ENCODE measurements around the gene NUP210.

Gene NUP210

GRCh38 chr3:13274551-13275332 lies 145.4 kb downstream of the NUP210 start:
- Histone ChIP-seq H3K36me3 (ENCODE audit: control insufficient read depth, insufficient read depth, low read length) (no peaks in the 10 kb centered on the region), H3K4me1 (ENCODE audit: control insufficient read depth, insufficient read depth, low read length) (no peaks in the 10 kb centered on the region), H3K27me3 (ENCODE audit: control insufficient read depth, insufficient read depth, low read length) (peaks cover 8% of the 10 kb centered on the region), H3K9me3 (ENCODE audit: control insufficient read depth, low read length) (no peaks in the 10 kb centered on the region), H3K9ac (ENCODE audit: low read length) (no peak overlapping the region), H3K4me3 (ENCODE audit: low read length) (no peak overlapping the region)

- H3K9ac ChIP-seq (ENCODE audit: low read length) = no peak overlapping the region
- H3K4me1 ChIP-seq (ENCODE audit: control insufficient read depth, insufficient read depth, low read length) = no peaks in the 10 kb centered on the region
- no peak overlapping the region for H3K4me3 ChIP-seq (ENCODE audit: low read length)
- H3K36me3 ChIP-seq (ENCODE audit: control insufficient read depth, insufficient read depth, low read length) = no peaks in the 10 kb centered on the region
- no peaks in the 10 kb centered on the region for H3K9me3 ChIP-seq (ENCODE audit: control insufficient read depth, low read length)
- H3K27me3 ChIP-seq (ENCODE audit: control insufficient read depth, insufficient read depth, low read length) = peaks cover 7% of the 10 kb centered on the region
Measured at GRCh38 chr3:13274125-13274524, 146.0 kb downstream of the NUP210 start.

DNA sequence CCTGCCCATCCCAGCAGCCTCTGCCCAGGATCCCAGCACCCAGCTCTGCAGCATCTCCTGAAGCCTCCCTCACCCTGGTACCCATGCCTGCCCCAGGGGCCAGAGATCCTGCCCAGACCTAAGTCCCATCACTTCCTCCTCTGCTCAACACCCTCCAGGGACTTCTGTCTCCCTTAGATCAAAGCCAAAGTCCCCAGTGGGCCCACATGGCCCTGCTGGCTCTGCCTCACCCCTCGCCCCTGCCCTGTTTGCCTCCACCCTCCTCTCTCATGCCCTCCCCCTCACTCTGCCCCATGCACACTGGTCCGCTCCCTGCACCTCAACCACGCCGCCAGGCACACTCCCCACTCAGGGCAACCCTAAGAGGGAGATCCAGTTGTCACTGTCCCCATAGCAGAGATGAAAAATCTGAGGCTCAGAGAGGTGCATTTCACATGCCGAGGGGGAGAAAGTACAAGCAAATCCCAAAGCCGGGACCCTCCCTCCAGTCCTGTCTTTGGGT lies 146.5 kb downstream of the NUP210 start:
- H3K4me3 ChIP-seq (ENCODE audit: low read length) = no peak overlapping the region
- H3K36me3 ChIP-seq (ENCODE audit: control insufficient read depth, insufficient read depth, low read length) = no peaks in the 10 kb centered on the region
- no peaks in the 10 kb centered on the region for H3K9me3 ChIP-seq (ENCODE audit: control insufficient read depth, low read length)
- H3K9ac ChIP-seq (ENCODE audit: low read length) = no peak overlapping the region
- H3K4me1 ChIP-seq (ENCODE audit: control insufficient read depth, insufficient read depth, low read length) = no peaks in the 10 kb centered on the region
- peaks cover 3% of the 10 kb centered on the region for H3K27me3 ChIP-seq (ENCODE audit: control insufficient read depth, insufficient read depth, low read length)

- H3K36me3 ChIP-seq (ENCODE audit: control insufficient read depth, insufficient read depth, low read length) = no peaks in the 10 kb centered on the region
- H3K9ac ChIP-seq (ENCODE audit: low read length) = no peak overlapping the region
- H3K27me3 ChIP-seq (ENCODE audit: control insufficient read depth, insufficient read depth, low read length) = peaks cover 3% of the 10 kb centered on the region
- no peak overlapping the region for H3K4me3 ChIP-seq (ENCODE audit: low read length)
- no peaks in the 10 kb centered on the region for H3K9me3 ChIP-seq (ENCODE audit: control insufficient read depth, low read length)
- no peaks in the 10 kb centered on the region for H3K4me1 ChIP-seq (ENCODE audit: control insufficient read depth, insufficient read depth, low read length)
Measured at GRCh38 chr3:13272831-13273603, 147.1 kb downstream of the NUP210 start.

DNA sequence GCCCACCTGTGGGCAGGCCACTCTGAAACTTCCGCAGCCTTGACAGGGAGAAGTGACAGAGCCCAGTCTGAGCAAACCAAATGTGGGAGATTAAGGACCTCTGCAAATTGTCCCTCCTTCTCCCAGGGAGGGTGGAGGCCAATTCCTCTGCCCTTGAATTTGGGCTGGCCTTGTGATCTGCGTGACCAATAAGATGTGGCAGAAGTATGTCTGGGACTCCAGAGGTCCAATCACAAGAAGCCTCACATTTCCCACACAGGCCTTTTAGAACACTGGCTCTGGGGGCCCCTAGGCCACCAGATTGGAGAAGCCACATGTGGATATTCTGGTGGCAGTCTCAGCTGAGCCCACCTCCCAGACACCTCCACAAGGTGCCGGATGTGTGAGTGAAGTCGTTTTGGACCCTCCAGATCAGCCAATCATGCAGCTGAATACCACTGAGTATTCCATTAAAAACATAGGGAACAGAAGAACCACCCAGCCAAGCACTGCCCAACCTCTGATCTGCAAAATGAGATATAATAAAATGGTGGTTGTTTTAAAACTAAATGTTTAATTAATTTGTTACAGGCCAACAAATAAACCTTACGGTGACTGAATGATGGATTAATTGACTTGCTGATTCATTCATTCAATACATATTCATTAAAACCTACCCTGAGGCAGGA lies 150.3 kb downstream of the NUP210 start:
- H3K4me1 ChIP-seq (ENCODE audit: control insufficient read depth, insufficient read depth, low read length) = no peaks in the 10 kb centered on the region
- peaks cover 3% of the 10 kb centered on the region for H3K27me3 ChIP-seq (ENCODE audit: control insufficient read depth, insufficient read depth, low read length)
- H3K9me3 ChIP-seq (ENCODE audit: control insufficient read depth, low read length) = no peaks in the 10 kb centered on the region
- no peak overlapping the region for H3K4me3 ChIP-seq (ENCODE audit: low read length)
- no peaks in the 10 kb centered on the region for H3K36me3 ChIP-seq (ENCODE audit: control insufficient read depth, insufficient read depth, low read length)
- H3K9ac ChIP-seq (ENCODE audit: low read length) = no peak overlapping the region

DNA sequence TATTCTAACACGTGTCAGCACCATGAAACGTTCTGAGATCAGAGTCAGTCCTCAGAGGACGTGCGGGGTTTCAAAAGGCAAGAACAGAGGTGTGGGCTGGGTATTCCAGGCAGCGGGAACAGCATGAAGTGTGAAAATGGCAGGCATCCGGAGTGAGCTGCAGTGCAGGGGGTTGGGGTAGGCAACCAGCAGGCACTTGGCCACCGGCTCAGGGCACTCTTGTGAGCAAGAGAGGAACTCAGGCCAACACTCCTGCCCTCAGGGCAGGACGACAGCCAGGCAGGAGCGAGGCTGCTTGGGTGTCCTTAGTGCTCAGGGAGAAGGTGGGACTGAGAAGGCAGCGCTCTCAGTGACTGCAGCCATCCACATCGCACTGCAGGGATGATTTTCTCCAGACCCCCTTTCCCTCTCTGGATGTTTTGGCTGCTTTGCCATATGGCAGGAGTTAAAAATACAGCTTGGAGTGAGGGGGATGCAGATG lies 151.1 kb downstream of the NUP210 start:
- Histone ChIP-seq H3K9me3 (ENCODE audit: control insufficient read depth, low read length) (no peaks in the 10 kb centered on the region), H3K27me3 (ENCODE audit: control insufficient read depth, insufficient read depth, low read length) (peaks cover 3% of the 10 kb centered on the region), H3K4me1 (ENCODE audit: control insufficient read depth, insufficient read depth, low read length) (no peaks in the 10 kb centered on the region), H3K4me3 (ENCODE audit: low read length) (no peak overlapping the region), H3K9ac (ENCODE audit: low read length) (no peak overlapping the region), H3K36me3 (ENCODE audit: control insufficient read depth, insufficient read depth, low read length) (no peaks in the 10 kb centered on the region)

- no peak overlapping the region for H3K4me3 ChIP-seq (ENCODE audit: low read length)
- peaks cover under 1% of the 10 kb centered on the region for H3K27me3 ChIP-seq (ENCODE audit: control insufficient read depth, insufficient read depth, low read length)
- H3K36me3 ChIP-seq (ENCODE audit: control insufficient read depth, insufficient read depth, low read length) = no peaks in the 10 kb centered on the region
- no peak overlapping the region for H3K9ac ChIP-seq (ENCODE audit: low read length)
- no peaks in the 10 kb centered on the region for H3K4me1 ChIP-seq (ENCODE audit: control insufficient read depth, insufficient read depth, low read length)
- H3K9me3 ChIP-seq (ENCODE audit: control insufficient read depth, low read length) = no peaks in the 10 kb centered on the region
Measured at GRCh38 chr3:13268120-13268519, 152.0 kb downstream of the NUP210 start.

DNA sequence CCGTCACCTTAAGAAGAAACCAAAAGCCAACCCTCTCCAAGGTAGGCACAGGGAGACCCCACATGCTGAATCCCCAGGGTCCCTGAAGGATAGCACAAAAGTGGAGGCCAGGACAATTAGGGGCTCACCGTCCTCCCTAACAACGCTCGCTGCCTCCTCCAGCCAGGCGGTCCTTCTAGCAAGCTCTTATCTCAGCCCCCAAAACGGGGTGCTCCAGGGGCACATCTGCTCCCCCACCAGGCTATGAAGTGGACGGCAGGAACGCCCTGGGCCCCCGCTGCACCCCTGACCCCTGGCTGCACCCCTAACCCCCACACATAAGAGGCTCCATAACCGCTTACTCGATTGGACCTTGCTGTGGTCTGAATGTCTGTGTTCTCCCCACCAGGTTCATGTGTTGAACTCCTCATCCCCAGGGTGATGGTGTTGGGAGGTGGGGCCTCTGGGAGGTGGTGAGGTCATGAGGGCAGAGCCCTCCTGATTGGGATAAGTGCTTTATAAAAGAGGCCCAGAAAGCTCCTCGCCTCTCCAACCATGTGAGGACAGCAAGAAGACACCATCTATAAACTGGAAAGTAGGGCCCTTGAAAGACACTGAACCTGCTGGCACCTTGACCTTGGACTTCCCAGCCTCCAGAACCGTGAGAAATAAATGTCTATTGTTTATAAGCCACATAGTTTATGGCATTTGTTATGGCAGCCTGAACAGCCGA lies 153.3 kb downstream of the NUP210 start:
- no peaks in the 10 kb centered on the region for H3K9me3 ChIP-seq (ENCODE audit: control insufficient read depth, low read length)
- no peaks in the 10 kb centered on the region for H3K4me1 ChIP-seq (ENCODE audit: control insufficient read depth, insufficient read depth, low read length)
- H3K4me3 ChIP-seq (ENCODE audit: low read length) = no peak overlapping the region
- no peaks in the 10 kb centered on the region for H3K27me3 ChIP-seq (ENCODE audit: control insufficient read depth, insufficient read depth, low read length)
- H3K36me3 ChIP-seq (ENCODE audit: control insufficient read depth, insufficient read depth, low read length) = no peaks in the 10 kb centered on the region
- H3K9ac ChIP-seq (ENCODE audit: low read length) = no peak overlapping the region
